Epithelial cell of esophagus (primary cell): ENCODE measurements around the gene CDH4.

ENCODE experiments used
- DNase-seq: peaks from one replicate; pipeline ENCODE4 v3.0.0; 2010; ENCODE audit warnings: low read depth
- H3K4me3 ChIP-seq: 2 replicates; pipeline ENCODE4 v1.5.1; 2011; ENCODE audit warnings: mild to moderate bottlenecking, low read length, control low read depth
- CTCF ChIP-seq: IDR thresholded peaks from 2 replicates; pipeline ENCODE4 v1.5.1; 2011; ENCODE audit warnings: low read depth, mild to moderate bottlenecking, low read length, control low read depth, inconsistent platforms; ENCODE audit not compliant: insufficient read depth; ENCODE audit errors: missing control alignments

The CDH4 gene

DNA sequence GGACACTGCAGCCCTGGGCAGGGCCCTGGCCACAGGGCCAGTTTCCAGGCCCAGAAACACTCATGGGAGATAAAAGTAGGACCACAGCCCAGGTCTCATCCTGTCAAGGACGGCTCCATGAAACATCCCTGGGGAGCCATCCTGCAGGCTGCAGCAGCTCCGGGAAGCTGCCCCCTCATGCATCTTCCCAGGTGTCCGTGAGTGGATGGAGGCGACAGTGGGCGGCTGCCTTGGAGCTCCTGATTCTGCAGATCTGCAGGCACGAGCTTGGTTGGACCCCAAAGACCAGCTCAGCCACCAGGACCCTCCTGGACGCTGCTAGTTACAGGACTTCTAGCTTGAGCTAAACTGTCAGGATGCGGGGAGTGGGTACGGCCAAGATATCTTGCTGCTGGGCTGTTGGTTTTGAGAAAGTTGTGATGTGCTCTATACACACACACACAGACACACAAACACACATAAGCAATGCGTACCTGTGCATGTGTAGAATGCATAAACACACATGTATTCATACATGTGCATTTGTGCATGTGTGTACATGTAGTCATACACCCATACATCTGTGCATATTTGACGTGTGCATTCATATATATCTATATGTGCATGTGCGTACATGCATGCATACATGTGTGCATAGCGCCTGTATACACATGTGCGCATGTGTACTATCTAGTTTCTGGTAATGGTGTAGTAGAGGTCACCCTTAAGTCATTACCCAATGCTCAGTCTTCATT, 515.9 kb downstream of the CDH4 start:
- TF ChIP-seq CTCF: no peak
- H3K4me3 ChIP-seq: no peak overlapping the region
- DNase-seq: no peak

DNA sequence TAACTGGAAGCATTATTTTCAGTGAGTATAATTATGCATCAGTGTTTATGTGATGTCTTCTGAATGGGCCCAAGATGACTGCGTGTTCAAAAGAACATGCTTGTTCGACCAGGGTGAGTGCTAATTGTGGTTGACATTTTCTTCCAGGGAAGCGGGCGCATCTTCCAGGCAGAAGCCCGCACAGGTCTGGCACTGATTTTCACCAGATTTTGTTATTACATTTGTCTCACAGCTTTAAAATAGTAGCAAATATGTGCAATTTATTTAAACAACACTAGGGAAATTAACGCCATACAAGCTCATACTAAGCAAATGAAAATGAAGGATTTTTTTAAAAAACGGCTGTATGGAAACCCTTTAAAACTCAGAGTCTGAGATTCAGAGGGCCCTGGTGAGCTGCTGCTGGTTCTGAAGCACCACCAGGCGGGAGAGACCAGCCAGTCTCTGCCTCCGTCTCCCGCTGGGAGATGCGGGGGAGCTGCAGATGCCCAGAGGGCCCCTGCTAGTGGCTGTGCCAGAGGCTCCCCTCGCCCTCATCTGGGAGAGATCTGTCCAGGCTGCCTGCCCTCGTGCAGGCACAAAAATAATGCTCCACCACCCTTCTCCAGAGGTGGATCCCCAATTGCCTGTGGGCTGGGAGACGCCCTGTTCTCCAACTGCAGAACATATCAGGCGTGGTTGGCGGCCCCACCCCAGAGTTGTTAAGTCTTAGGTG, 516.7 kb downstream of the CDH4 start:
- no peak for TF ChIP-seq CTCF
- H3K4me3 ChIP-seq: no peak overlapping the region
- no peak for DNase-seq

DNA sequence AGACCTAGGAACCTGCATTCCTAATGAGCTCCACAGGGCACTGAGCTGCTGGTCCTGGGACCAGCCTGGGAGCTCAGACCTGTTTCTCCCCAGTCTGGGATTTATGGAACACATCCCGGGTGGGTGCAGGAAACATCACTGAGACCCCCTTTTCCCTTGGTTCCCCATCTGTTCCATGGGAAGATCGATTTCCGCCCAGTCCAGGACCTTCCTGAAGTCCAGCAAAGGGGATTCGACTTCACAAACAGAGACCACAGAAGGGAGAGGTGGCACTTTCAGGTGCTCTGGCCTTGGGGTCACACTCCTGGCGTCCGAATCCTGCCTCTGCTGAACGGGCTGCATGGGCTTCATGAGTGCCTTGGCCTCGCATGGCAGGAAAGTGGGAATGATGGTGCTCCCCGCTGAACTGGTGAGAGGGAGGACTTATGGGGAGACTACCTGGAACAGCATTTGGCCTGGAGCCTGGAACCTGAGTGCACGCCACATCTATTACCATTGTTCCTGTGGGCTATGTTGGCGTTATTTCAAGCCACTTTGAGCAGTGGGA, 517.3 kb downstream of the CDH4 start:
- H3K4me3 ChIP-seq: no peak overlapping the region
- TF ChIP-seq CTCF: no peak
- DNase-seq: no peak

DNA sequence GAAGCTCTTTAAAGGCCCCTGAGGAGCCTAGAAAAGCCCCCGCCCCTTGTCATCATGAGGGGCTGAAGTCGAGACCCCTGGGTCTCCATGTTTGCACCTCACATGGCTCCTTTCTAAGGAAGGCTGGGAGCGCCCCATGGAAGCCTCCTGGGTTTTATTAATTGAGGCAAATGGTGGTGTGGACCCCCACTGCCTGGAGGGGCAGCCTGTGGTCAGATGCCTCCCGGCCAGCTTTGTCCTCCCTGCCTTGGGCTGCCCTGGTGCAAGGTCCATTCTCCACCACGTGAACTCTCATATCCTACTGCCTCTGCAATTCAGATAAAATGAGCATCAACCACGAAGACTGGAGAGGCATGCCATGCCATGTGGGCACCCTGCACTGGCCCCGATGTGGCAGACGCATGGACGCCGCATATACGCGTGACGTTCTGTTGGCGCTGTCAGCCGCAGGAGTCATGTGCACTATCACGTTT, 518.1 kb downstream of the CDH4 start:
- DNase-seq: no peak

GRCh38 chr20:61771805-61772350, 519.8 kb downstream of the CDH4 start:
- no peak for DNase-seq
- no peak for TF ChIP-seq CTCF

More for the DNA sequence above, 518.1 kb downstream of the CDH4 start:
- H3K4me3 ChIP-seq: no peak overlapping the region
- TF ChIP-seq CTCF: no peak

DNA sequence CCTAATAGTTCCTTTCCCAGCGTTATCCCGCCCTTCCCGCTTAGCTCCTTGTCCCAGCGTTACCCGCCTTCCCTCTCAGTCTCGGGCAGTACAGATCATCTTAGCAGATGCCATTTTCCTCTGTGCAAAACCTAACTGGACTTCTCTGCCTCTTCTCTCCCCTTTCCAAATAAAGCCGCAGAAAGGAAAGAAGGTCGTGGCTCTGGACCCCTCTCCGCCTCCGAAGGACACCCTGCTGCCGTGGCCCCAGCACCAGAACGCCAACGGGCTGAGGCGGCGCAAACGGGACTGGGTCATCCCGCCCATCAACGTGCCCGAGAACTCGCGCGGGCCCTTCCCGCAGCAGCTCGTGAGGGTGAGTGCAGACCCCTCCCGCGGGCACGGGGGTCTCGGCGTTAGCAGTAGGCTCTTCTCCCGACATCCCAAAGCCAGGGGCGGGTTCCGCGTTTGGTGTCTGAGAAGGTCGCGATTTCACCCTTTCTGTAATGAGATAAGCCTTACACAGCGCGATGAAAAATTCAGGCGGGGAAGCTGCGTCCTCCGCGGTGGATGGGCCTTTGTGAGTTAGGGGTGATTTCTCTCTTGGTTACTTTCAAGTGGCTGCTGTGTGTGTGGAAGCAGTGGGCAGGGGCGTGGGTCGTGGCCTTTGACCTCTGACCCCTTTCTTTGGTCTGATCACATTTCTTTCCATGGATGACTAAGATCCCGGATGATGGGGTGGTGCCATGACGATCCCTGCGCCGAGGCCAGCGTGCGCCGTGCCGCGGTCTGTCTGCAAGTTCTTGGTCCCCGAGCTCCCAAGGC, 521.0 kb downstream of the CDH4 start:
- TF ChIP-seq CTCF: no peak

More at GRCh38 chr20:61771805-61772350, 519.8 kb downstream of the CDH4 start:
- H3K4me3 ChIP-seq: no peak overlapping the region

More for the DNA sequence above, 521.0 kb downstream of the CDH4 start:
- DNase-seq: no peak
- H3K4me3 ChIP-seq: no peak overlapping the region
